ENCODE data around the gene APH1A. TPM values are rescaled to one million over a fixed set of nuclear protein-coding genes. Genes with fewer than 3 reads are reported as not detected.

APH1A gene
- total and polyA plus RNA-seq, 9 of the 15 experiments (the other 6 are each of a cell fraction or from before 2014, with no cell fraction given): 5.6 to 123 (median 77.0) TPM

DNA sequence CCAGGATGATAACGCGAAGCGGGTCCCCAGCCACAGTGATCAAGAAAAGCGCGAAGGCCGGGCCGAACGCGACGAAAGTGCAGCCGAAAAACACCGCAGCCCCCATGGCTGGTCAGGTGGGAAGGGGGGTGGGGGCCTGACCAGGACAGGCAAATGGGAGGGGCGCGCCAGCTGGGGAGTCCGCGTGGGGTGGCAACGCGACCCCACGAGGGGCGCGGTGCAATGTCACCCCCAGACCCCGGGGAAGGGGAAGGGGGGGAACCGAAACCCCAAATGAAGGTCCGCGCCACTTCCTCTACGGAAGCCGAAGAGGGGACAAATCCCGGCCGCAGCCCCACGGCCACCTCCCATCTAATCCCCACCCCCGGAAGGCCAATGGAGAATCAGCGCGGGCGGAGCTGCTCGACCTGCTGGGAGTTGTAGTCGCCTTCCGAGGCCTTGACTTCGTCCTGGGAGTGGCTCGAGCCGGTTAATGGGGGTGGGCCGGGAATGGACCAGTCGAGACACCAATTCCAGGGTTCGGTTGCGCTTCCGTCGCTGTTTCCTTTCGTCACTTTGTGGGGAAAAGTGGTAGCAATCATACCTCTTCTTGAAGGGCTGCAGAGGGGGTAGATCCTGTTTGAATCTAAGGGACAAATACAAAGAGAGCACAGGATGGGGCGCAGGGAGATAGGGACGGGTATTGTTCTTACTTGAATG is at the start of gene APH1A (continued):
- TF ChIP-seq PTTG1 (tag; IDR thresholded peaks at IDR 0.05; ENCODE audit: low read depth): no peak
- TF ChIP-seq NCOA1 (IDR thresholded peaks at IDR 0.05; ENCODE audit: low read depth): no peak
- TF ChIP-seq, protein P1, sequence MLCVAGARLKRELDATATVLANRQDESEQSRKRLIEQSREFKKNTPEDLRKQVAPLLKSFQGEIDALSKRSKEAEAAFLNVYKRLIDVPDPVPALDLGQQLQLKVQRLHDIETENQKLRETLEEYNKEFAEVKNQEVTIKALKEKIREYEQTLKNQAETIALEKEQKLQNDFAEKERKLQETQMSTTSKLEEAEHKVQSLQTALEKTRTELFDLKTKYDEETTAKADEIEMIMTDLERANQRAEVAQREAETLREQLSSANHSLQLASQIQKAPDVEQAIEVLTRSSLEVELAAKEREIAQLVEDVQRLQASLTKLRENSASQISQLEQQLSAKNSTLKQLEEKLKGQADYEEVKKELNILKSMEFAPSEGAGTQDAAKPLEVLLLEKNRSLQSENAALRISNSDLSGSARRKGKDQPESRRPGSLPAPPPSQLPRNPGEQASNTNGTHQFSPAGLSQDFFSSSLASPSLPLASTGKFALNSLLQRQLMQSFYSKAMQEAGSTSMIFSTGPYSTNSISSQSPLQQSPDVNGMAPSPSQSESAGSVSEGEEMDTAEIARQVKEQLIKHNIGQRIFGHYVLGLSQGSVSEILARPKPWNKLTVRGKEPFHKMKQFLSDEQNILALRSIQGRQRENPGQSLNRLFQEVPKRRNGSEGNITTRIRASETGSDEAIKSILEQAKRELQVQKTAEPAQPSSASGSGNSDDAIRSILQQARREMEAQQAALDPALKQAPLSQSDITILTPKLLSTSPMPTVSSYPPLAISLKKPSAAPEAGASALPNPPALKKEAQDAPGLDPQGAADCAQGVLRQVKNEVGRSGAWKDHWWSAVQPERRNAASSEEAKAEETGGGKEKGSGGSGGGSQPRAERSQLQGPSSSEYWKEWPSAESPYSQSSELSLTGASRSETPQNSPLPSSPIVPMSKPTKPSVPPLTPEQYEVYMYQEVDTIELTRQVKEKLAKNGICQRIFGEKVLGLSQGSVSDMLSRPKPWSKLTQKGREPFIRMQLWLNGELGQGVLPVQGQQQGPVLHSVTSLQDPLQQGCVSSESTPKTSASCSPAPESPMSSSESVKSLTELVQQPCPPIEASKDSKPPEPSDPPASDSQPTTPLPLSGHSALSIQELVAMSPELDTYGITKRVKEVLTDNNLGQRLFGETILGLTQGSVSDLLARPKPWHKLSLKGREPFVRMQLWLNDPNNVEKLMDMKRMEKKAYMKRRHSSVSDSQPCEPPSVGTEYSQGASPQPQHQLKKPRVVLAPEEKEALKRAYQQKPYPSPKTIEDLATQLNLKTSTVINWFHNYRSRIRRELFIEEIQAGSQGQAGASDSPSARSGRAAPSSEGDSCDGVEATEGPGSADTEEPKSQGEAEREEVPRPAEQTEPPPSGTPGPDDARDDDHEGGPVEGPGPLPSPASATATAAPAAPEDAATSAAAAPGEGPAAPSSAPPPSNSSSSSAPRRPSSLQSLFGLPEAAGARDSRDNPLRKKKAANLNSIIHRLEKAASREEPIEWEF (CRISPR knock-in tag; IDR thresholded peaks at IDR 0.05): no peak
- TF ChIP-seq PHF21A (IDR thresholded peaks at IDR 0.05; ENCODE audit: borderline replicate concordance, low read depth): peak; percentile 25; the same call in 1 of the 2 replicates
- no peak for TF ChIP-seq SMARCE1 (IDR thresholded peaks at IDR 0.05)
- TF ChIP-seq KLF1 (tag; IDR thresholded peaks at IDR 0.05): peak; percentile 70; the same call in 1 of the 2 replicates
- TF ChIP-seq, protein P2, sequence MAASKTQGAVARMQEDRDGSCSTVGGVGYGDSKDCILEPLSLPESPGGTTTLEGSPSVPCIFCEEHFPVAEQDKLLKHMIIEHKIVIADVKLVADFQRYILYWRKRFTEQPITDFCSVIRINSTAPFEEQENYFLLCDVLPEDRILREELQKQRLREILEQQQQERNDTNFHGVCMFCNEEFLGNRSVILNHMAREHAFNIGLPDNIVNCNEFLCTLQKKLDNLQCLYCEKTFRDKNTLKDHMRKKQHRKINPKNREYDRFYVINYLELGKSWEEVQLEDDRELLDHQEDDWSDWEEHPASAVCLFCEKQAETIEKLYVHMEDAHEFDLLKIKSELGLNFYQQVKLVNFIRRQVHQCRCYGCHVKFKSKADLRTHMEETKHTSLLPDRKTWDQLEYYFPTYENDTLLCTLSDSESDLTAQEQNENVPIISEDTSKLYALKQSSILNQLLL (CRISPR knock-in tag; IDR thresholded peaks at IDR 0.05; ENCODE audit: borderline replicate concordance): no peak
- TF ChIP-seq ZNF217 (CRISPR knock-in tag; IDR thresholded peaks at IDR 0.05): no peak
- no peak for TF ChIP-seq ZNF174 (CRISPR knock-in tag; IDR thresholded peaks at IDR 0.05)
- TF ChIP-seq WHSC1 (IDR thresholded peaks at IDR 0.05; ENCODE audit: low read length): no peak
- 0 out of 2 replicates have a peak, but pooled peaks have one; percentile 24 for TF ChIP-seq SMARCC2 (IDR thresholded peaks at IDR 0.05; ENCODE audit: low read depth)
- TF ChIP-seq, protein P3, sequence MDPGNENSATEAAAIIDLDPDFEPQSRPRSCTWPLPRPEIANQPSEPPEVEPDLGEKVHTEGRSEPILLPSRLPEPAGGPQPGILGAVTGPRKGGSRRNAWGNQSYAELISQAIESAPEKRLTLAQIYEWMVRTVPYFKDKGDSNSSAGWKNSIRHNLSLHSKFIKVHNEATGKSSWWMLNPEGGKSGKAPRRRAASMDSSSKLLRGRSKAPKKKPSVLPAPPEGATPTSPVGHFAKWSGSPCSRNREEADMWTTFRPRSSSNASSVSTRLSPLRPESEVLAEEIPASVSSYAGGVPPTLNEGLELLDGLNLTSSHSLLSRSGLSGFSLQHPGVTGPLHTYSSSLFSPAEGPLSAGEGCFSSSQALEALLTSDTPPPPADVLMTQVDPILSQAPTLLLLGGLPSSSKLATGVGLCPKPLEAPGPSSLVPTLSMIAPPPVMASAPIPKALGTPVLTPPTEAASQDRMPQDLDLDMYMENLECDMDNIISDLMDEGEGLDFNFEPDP (CRISPR knock-in tag; IDR thresholded peaks at IDR 0.05): no peak
- 0 out of 2 replicates have a peak, but pooled peaks have one; percentile 48 for TF ChIP-seq TOE1 (IDR thresholded peaks at IDR 0.05; ENCODE audit: borderline replicate concordance)
- no peak for TF ChIP-seq TOE1 (CRISPR knock-in tag; IDR thresholded peaks at IDR 0.05; ENCODE audit: borderline replicate concordance, low read depth)
- peak; percentile 96 for TF ChIP-seq CREM (IDR thresholded peaks at IDR 0.05; ENCODE audit: low read depth)
- TF ChIP-seq ZNF134 (CRISPR knock-in tag; conservative IDR thresholded peaks at IDR 0.05): no peak
- no peak for TF ChIP-seq NCOA4 (IDR thresholded peaks at IDR 0.05; ENCODE audit: partially characterized antibody)
- TF ChIP-seq, protein P4, sequence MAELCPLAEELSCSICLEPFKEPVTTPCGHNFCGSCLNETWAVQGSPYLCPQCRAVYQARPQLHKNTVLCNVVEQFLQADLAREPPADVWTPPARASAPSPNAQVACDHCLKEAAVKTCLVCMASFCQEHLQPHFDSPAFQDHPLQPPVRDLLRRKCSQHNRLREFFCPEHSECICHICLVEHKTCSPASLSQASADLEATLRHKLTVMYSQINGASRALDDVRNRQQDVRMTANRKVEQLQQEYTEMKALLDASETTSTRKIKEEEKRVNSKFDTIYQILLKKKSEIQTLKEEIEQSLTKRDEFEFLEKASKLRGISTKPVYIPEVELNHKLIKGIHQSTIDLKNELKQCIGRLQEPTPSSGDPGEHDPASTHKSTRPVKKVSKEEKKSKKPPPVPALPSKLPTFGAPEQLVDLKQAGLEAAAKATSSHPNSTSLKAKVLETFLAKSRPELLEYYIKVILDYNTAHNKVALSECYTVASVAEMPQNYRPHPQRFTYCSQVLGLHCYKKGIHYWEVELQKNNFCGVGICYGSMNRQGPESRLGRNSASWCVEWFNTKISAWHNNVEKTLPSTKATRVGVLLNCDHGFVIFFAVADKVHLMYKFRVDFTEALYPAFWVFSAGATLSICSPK (IDR thresholded peaks at IDR 0.05; ENCODE audit: borderline replicate concordance): no peak
- 0 out of 2 replicates have a peak, but pooled peaks have one; percentile 20 for TF ChIP-seq TGIF2 (CRISPR knock-in tag; IDR thresholded peaks at IDR 0.05)

Data from K562 (cell line).